Measurements from ENCODE around the gene ZP1. TPM values are rescaled to one million over a fixed set of nuclear protein-coding genes. Genes with fewer than 3 reads are reported as not detected.

The ZP1 gene
- total and polyA plus RNA-seq, 2 of the 13 experiments (the other 11 are each of a cell fraction or from before 2014, with no cell fraction given) = 0.16 TPM; not detected in 1

- TF ChIP-seq, protein P1, sequence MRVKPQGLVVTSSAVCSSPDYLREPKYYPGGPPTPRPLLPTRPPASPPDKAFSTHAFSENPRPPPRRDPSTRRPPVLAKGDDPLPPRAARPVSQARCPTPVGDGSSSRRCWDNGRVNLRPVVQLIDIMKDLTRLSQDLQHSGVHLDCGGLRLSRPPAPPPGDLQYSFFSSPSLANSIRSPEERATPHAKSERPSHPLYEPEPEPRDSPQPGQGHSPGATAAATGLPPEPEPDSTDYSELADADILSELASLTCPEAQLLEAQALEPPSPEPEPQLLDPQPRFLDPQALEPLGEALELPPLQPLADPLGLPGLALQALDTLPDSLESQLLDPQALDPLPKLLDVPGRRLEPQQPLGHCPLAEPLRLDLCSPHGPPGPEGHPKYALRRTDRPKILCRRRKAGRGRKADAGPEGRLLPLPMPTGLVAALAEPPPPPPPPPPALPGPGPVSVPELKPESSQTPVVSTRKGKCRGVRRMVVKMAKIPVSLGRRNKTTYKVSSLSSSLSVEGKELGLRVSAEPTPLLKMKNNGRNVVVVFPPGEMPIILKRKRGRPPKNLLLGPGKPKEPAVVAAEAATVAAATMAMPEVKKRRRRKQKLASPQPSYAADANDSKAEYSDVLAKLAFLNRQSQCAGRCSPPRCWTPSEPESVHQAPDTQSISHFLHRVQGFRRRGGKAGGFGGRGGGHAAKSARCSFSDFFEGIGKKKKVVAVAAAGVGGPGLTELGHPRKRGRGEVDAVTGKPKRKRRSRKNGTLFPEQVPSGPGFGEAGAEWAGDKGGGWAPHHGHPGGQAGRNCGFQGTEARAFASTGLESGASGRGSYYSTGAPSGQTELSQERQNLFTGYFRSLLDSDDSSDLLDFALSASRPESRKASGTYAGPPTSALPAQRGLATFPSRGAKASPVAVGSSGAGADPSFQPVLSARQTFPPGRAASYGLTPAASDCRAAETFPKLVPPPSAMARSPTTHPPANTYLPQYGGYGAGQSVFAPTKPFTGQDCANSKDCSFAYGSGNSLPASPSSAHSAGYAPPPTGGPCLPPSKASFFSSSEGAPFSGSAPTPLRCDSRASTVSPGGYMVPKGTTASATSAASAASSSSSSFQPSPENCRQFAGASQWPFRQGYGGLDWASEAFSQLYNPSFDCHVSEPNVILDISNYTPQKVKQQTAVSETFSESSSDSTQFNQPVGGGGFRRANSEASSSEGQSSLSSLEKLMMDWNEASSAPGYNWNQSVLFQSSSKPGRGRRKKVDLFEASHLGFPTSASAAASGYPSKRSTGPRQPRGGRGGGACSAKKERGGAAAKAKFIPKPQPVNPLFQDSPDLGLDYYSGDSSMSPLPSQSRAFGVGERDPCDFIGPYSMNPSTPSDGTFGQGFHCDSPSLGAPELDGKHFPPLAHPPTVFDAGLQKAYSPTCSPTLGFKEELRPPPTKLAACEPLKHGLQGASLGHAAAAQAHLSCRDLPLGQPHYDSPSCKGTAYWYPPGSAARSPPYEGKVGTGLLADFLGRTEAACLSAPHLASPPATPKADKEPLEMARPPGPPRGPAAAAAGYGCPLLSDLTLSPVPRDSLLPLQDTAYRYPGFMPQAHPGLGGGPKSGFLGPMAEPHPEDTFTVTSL (CRISPR knock-in tag; IDR thresholded peaks at IDR 0.05; ENCODE audit: borderline replicate concordance) = no peak
- TF ChIP-seq ATF2 (CRISPR knock-in tag; IDR thresholded peaks at IDR 0.05) (peak; percentile 61; the same call in 1 of the 2 replicates), ZC3H4 (CRISPR knock-in tag; IDR thresholded peaks at IDR 0.05; ENCODE audit: borderline replicate concordance) (no peak), AKAP8 (CRISPR knock-in tag; IDR thresholded peaks at IDR 0.05) (no peak), ZNF431 (CRISPR knock-in tag; IDR thresholded peaks at IDR 0.05; ENCODE audit: borderline replicate concordance, low read depth) (no peak; the same call in 1 of the 2 replicates), RFXANK (CRISPR knock-in tag; IDR thresholded peaks at IDR 0.05) (no peak), NFIB (CRISPR knock-in tag; IDR thresholded peaks at IDR 0.05; ENCODE audit: borderline replicate concordance) (no peak), KLF13 (CRISPR knock-in tag; IDR thresholded peaks at IDR 0.05) (no peak), ATF7 (IDR thresholded peaks at IDR 0.05) (no peak), ATF7 (CRISPR knock-in tag; IDR thresholded peaks at IDR 0.05) (0 out of 2 replicates have a peak, but pooled peaks have one; percentile 30), ZBTB7B (CRISPR knock-in tag; IDR thresholded peaks at IDR 0.05) (no peak), CENPBD1 (CRISPR knock-in tag; IDR thresholded peaks at IDR 0.05; ENCODE audit: borderline replicate concordance, low read depth) (no peak), ZSCAN25 (CRISPR knock-in tag; IDR thresholded peaks at IDR 0.05) (peak; percentile 65; the same call in 1 of the 2 replicates), HNRNPH1 (optimal IDR thresholded peaks at IDR 0.05; ENCODE audit: low read depth, low read length) (no peak), CHCHD3 (CRISPR knock-in tag; IDR thresholded peaks at IDR 0.05) (0 out of 2 replicates have a peak, but pooled peaks have one; percentile 77), KLF9 (CRISPR knock-in tag; IDR thresholded peaks at IDR 0.05; ENCODE audit: low read depth) (no peak), CCDC6 (CRISPR knock-in tag; IDR thresholded peaks at IDR 0.05) (peak; percentile 93), ZNF510 (CRISPR knock-in tag; IDR thresholded peaks at IDR 0.05; ENCODE audit: low read depth) (peak; percentile 69; the same call in 1 of the 2 replicates), TEF (CRISPR knock-in tag; IDR thresholded peaks at IDR 0.05) (no peak)
Measured at GRCh38 chr11:60906132-60906972, 39.0 kb downstream of the ZP1 start, which contains the start of gene PRPF19 (continued).
